ENCODE data around the gene EHD1.

DNA sequence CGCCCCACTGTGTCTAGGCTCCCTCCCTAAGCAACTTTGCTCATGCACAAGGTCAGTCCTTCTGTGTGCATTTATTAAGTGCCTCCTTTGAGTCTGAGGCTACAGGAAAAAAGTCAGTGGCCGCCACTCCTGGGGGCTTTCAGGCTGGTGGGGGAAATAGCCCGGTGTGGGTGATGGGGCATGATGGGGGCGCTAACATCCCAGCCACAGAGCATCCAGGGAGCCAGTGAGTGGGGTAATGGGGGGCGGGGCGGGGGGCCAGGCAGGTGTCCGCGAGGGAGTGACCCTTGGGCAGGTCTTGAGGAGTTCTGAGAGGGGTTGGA, 9.9 kb upstream of the EHD1 start:
- TF ChIP-seq ZFX (IDR thresholded peaks at IDR 0.05; ENCODE audit: borderline replicate concordance) (no peak), CTCF (IDR thresholded peaks at IDR 0.05) (no peak)

All from 22Rv1 (cell line).